ENCODE measurements around the gene NTSR2. TPM values are rescaled to one million over a fixed set of nuclear protein-coding genes. Genes with fewer than 3 reads are reported as not detected.

NTSR2 gene
- total and polyA plus RNA-seq, 2 experiments from 2014 or later: not detected

- Histone ChIP-seq H3K9me3 (ENCODE audit: low read depth) (no peaks in the 10 kb centered on the region), H3K4me1 (ENCODE audit: low read depth) (peaks cover 15% of the 10 kb centered on the region), H3K4me3 (no peak overlapping the region), H3K27ac (no peak overlapping the region), H3K27me3 (no peaks in the 10 kb centered on the region), H3K36me3 (no peaks in the 10 kb centered on the region)
- no peak for DNase-seq (ENCODE audit: low read depth in 1 of 2, low spot score in 1 of 2)
- TF ChIP-seq, protein P1, sequence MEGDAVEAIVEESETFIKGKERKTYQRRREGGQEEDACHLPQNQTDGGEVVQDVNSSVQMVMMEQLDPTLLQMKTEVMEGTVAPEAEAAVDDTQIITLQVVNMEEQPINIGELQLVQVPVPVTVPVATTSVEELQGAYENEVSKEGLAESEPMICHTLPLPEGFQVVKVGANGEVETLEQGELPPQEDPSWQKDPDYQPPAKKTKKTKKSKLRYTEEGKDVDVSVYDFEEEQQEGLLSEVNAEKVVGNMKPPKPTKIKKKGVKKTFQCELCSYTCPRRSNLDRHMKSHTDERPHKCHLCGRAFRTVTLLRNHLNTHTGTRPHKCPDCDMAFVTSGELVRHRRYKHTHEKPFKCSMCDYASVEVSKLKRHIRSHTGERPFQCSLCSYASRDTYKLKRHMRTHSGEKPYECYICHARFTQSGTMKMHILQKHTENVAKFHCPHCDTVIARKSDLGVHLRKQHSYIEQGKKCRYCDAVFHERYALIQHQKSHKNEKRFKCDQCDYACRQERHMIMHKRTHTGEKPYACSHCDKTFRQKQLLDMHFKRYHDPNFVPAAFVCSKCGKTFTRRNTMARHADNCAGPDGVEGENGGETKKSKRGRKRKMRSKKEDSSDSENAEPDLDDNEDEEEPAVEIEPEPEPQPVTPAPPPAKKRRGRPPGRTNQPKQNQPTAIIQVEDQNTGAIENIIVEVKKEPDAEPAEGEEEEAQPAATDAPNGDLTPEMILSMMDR (IDR thresholded peaks at IDR 0.05; ENCODE audit: low read depth, low read length): no peak
Measured at GRCh38 chr2:11684894-11685460, 15.0 kb upstream of the NTSR2 start.

- Histone ChIP-seq H3K27me3 (no peaks in the 10 kb centered on the region), H3K4me3 (no peak overlapping the region), H3K4me1 (ENCODE audit: low read depth) (peaks cover 12% of the 10 kb centered on the region), H3K27ac (no peak overlapping the region), H3K9me3 (ENCODE audit: low read depth) (no peaks in the 10 kb centered on the region), H3K36me3 (no peaks in the 10 kb centered on the region)
- no peak for DNase-seq (ENCODE audit: low read depth in 1 of 2, low spot score in 1 of 2)
- TF ChIP-seq, protein P1 (IDR thresholded peaks at IDR 0.05; ENCODE audit: low read depth, low read length): no peak
Measured at GRCh38 chr2:11683966-11684365, 14.0 kb upstream of the NTSR2 start.

- H3K36me3 ChIP-seq: no peaks in the 10 kb centered on the region
- no peak overlapping the region for H3K4me3 ChIP-seq
- DNase-seq (ENCODE audit: low read depth in 1 of 2, low spot score in 1 of 2): no peak
- H3K27ac ChIP-seq: no peak overlapping the region
- H3K9me3 ChIP-seq (ENCODE audit: low read depth): no peaks in the 10 kb centered on the region
- TF ChIP-seq, protein P1 (IDR thresholded peaks at IDR 0.05; ENCODE audit: low read depth, low read length): no peak
- H3K4me1 ChIP-seq (ENCODE audit: low read depth): peaks cover 7% of the 10 kb centered on the region
- no peaks in the 10 kb centered on the region for H3K27me3 ChIP-seq
Measured at GRCh38 chr2:11683476-11683875, 13.5 kb upstream of the NTSR2 start.

DNA sequence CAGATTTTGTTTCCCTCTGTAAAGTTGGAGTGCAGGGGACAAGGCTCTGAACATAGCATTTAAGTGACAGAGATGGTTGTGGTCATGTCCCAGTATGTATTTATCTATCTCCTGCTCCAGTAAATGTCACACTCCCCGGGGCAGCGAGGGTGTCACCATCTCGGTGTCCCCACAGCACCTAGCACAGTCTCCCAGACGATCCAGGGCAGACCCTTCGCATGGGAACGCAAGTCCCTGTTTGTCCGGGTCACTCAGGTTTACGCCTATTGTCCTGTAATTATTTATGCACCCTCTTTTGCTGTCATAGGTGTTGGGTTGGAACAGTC, 12.6 kb upstream of the NTSR2 start:
- Histone ChIP-seq H3K27ac (no peak overlapping the region), H3K9me3 (ENCODE audit: low read depth) (no peaks in the 10 kb centered on the region), H3K4me1 (ENCODE audit: low read depth) (peaks cover under 1% of the 10 kb centered on the region), H3K27me3 (no peaks in the 10 kb centered on the region), H3K36me3 (no peaks in the 10 kb centered on the region), H3K4me3 (no peak overlapping the region)
- DNase-seq (ENCODE audit: low read depth in 1 of 2, low spot score in 1 of 2): no peak
- TF ChIP-seq, protein P1 (IDR thresholded peaks at IDR 0.05; ENCODE audit: low read depth, low read length): no peak

DNA sequence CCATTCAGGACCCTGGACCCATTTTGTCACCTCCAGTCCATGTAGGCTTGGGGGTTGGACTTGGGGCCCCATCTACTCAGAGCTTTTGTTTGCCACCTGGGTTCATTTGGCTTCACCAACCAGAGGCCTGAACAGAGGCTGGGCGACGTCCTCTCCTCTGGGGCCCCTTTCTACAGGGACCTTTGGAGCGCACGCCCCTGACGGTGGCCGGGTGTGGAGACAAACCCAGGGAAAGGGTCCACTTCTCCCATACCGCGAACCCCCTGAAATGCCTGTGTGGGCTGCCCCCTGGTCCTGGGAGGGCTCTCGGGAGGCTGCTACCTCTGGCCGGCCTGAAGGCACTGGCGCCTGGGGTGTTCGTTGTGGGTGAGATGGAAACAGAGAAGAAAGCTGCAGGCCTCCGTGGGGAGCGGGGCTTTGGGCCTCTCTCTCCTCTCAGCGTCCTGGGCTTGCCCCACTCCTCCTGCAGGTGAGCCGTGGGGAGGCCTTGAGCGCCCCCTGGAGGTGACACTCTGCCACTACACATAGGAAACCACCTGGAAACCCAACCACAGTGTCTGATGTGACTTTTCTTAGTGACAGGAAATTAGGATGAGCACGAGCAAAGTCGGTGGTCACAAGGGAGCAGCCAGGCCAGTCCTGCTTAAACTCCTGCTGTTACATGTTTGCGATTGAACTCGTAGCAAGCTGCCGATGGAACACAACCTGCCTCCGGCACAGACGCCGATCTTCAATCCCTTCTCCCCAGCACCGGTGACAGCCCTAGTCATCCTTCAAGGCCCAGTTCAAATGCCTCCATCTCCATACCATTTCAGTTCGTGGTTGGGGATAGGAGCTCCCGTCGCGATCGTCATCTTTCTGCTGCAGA, 12.0 kb upstream of the NTSR2 start:
- no peaks in the 10 kb centered on the region for H3K27me3 ChIP-seq
- H3K36me3 ChIP-seq: no peaks in the 10 kb centered on the region
- H3K9me3 ChIP-seq (ENCODE audit: low read depth): no peaks in the 10 kb centered on the region
- TF ChIP-seq, protein P1 (IDR thresholded peaks at IDR 0.05; ENCODE audit: low read depth, low read length): peak; percentile 87
- DNase-seq (ENCODE audit: low read depth in 1 of 2, low spot score in 1 of 2): peak; percentile 17 to 54
- no peak overlapping the region for H3K4me3 ChIP-seq
- H3K4me1 ChIP-seq (ENCODE audit: low read depth): no peaks in the 10 kb centered on the region
- H3K27ac ChIP-seq: no peak overlapping the region
